ENCODE results near the gene CEP112. TPM values are rescaled to one million over a fixed set of nuclear protein-coding genes. Genes with fewer than 3 reads are reported as not detected.

CEP112 gene
- total and polyA plus RNA-seq, 9 of the 15 experiments (the other 6 are each of a cell fraction or from before 2014, with no cell fraction given): 0.84 TPM; not detected in 8

DNA sequence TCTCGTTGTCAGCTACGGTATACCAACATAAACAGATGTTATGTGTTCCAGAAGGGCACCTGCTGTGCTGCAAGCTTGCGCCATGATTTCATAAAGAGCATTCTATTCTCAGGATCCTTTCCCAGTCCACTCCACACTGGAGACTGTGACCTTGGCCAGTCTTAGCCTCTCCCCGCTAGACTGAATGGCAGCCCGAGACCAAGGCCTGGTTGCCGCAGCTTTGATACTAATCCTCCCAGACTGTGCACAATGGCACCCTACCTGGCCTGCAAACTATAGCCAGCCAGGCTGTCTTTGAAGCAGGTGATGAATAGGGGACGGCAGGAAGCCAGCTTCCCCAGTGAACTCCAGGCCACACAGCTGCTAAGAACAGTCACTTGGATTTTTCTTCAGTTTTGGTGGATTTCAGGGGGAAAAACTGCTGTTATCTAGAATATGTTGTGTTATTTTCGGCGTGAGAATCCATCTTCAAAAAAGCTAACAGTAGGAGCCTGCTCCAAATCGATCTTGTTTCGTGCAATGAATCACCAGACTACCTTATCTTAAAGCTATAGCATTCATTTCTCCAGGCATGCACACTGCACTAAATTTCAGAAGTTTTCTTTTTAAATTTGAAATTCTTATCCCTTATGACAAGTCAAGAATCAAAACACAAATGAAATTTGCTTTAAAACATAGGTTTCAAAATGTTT, 289.0 kb downstream of the CEP112 start:
- Histone ChIP-seq H3K27me3 (ENCODE audit: control insufficient read depth in 2 of 2, insufficient read depth in 2 of 2, low read length in 2 of 2) (peaks cover 0 to 6% of the 10 kb centered on the region in 2 experiments; a peak in 2 of 5 replicates), H4K20me1 (replicated peaks; ENCODE audit: control insufficient read depth, insufficient read depth, low read length) (no peaks in the 10 kb centered on the region), H3K4me2 (ENCODE audit: insufficient read depth, low read length) (no peak overlapping the region), H3K27ac (ENCODE audit: extremely low read depth, low read depth, low read length) (no peak overlapping the region), H3K4me3 (no peak overlapping the region), H2AFZ (ENCODE audit: low read depth, low read length) (no peak overlapping the region), H3K9me1 (ENCODE audit: control insufficient read depth, insufficient read depth, low read length) (no peaks in the 10 kb centered on the region), H3K9ac (ENCODE audit: insufficient read depth in 1 of 2, low read depth in 2 of 2, low read length in 2 of 2) (no peak overlapping the region), H3K79me2 (ENCODE audit: control insufficient read depth, insufficient read depth, low read length) (no peaks in the 10 kb centered on the region), H3K9me3 (replicated peaks; ENCODE audit: control insufficient read depth, insufficient read depth, low read depth, low read length) (no peaks in the 10 kb centered on the region), H3K4me1 (replicated peaks in 1 of 2; ENCODE audit: control insufficient read depth in 2 of 2, insufficient read depth in 2 of 2, low read length in 2 of 2) (no peaks in the 10 kb centered on the region), H3K36me3 (ENCODE audit: control insufficient read depth, insufficient read depth, low read length) (no peaks in the 10 kb centered on the region)
- no peak for ATAC-seq
- in situ Hi-C loops (cut with MboI): no loop called here
- intact Hi-C loops (cut with micrococcal nuclease): no loop called here
- no peak for DNase-seq (ENCODE audit: extremely low read depth in 1 of 4, low spot score in 3 of 4)
- FAIRE-seq: no peak
- 2% methylated on average over 11 of the region's 11 CpGs for WGBS (ENCODE audit: insufficient coverage, low coverage, missing lambda C conversion rate)
- POLR2A ChIA-PET: no interaction called here
- CTCF ChIA-PET (ENCODE audit: low intra/inter-chr PET ratio): no interaction called here
- TF ChIP-seq ZBED1 (IDR thresholded peaks at IDR 0.05): no peak
- BruUV-seq (replicated peaks): no TSS peak

DNA sequence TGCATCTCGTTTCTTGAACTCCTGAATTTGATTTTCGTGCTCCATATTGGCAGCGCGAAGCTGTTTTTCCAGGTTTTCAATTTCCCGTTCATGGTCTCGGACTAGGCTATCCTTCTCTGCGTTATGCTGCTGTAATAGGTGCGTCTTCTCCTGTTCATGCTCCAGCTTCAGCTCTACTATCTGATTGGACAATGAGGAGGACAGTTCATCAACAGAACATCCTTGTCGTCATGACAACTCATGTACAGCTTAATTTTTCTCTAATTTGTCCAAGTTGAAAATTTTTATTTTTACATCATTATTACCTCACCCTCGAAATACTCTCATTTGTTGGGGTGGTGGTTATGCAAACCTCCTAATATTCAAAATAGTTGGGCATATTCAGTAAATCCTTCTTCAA, 289.8 kb downstream of the CEP112 start:
- ChIA-PET POLR2A (no interaction called here), CTCF (ENCODE audit: low intra/inter-chr PET ratio) (no interaction called here)
- Histone ChIP-seq H3K36me3 (ENCODE audit: control insufficient read depth, insufficient read depth, low read length) (no peaks in the 10 kb centered on the region), H3K27ac (ENCODE audit: extremely low read depth, low read depth, low read length) (no peak overlapping the region), H3K27me3 (ENCODE audit: control insufficient read depth in 2 of 2, insufficient read depth in 2 of 2, low read length in 2 of 2) (peaks cover 0 to 6% of the 10 kb centered on the region in 2 experiments; a peak in 2 of 5 replicates), H4K20me1 (replicated peaks; ENCODE audit: control insufficient read depth, insufficient read depth, low read length) (no peaks in the 10 kb centered on the region), H3K79me2 (ENCODE audit: control insufficient read depth, insufficient read depth, low read length) (no peaks in the 10 kb centered on the region), H3K4me2 (ENCODE audit: insufficient read depth, low read length) (no peak overlapping the region), H3K4me1 (replicated peaks in 1 of 2; ENCODE audit: control insufficient read depth in 2 of 2, insufficient read depth in 2 of 2, low read length in 2 of 2) (no peaks in the 10 kb centered on the region), H2AFZ (ENCODE audit: low read depth, low read length) (no peak overlapping the region), H3K9me1 (ENCODE audit: control insufficient read depth, insufficient read depth, low read length) (no peaks in the 10 kb centered on the region), H3K4me3 (no peak overlapping the region), H3K9ac (ENCODE audit: insufficient read depth in 1 of 2, low read depth in 2 of 2, low read length in 2 of 2) (no peak overlapping the region), H3K9me3 (replicated peaks; ENCODE audit: control insufficient read depth, insufficient read depth, low read depth, low read length) (no peaks in the 10 kb centered on the region)
- WGBS (ENCODE audit: insufficient coverage, low coverage, missing lambda C conversion rate): 0% methylated on average over 10 of the region's 10 CpGs
- no peak for ATAC-seq
- in situ Hi-C loops (cut with MboI): no loop called here
- DNase-seq (ENCODE audit: extremely low read depth in 1 of 4, low spot score in 3 of 4): peak in 1 of 4 experiments; percentile 8
- BruUV-seq (replicated peaks): no TSS peak
- FAIRE-seq: no peak
- intact Hi-C loops (cut with micrococcal nuclease): no loop called here
- TF ChIP-seq MIER1 (IDR thresholded peaks at IDR 0.05; ENCODE audit: low read depth): no peak
- no peak for TF ChIP-seq ZNF586 (CRISPR knock-in tag; conservative IDR thresholded peaks at IDR 0.05)
- TF ChIP-seq CXXC5 (CRISPR knock-in tag; IDR thresholded peaks at IDR 0.05): no peak
- no peak for TF ChIP-seq SMC3 (conservative IDR thresholded peaks at IDR 0.05; ENCODE audit: insufficient read depth, low read depth, low read length)
- TF ChIP-seq MLX (CRISPR knock-in tag; conservative IDR thresholded peaks at IDR 0.05): no peak
- no peak for TF ChIP-seq HNRNPH1 (optimal IDR thresholded peaks at IDR 0.05; ENCODE audit: low read depth, low read length)
- no peak for TF ChIP-seq HINFP (tag; conservative IDR thresholded peaks at IDR 0.05; ENCODE audit: low read depth)
- no peak for TF ChIP-seq KLF16 (IDR thresholded peaks at IDR 0.05)
- peak; percentile 51 for TF ChIP-seq RFX1 (IDR thresholded peaks at IDR 0.05)
- TF ChIP-seq VEZF1 (CRISPR knock-in tag; IDR thresholded peaks at IDR 0.05): no peak
- TF ChIP-seq RBM34 (IDR thresholded peaks at IDR 0.05; ENCODE audit: borderline replicate concordance, insufficient read depth, low read length): no peak
